Posterior cingulate gyrus (tissue), 11 donors: ENCODE data around the gene C11orf87.

Source experiments
- DNase-seq, 10 donors: peaks; one replicate each; pipeline versions ENCODE4 v3.0.0 to v3.0.0-alpha.2; 2020 to 2021; ENCODE audit warnings: mixed read lengths in 3 of 10
- intact Hi-C: fragments of 100-400 bp; cut with DNase I; formaldehyde crosslinking; loops from one replicate; pipeline ENCODE4 v1.15.1; 2023

The C11orf87 gene

DNA sequence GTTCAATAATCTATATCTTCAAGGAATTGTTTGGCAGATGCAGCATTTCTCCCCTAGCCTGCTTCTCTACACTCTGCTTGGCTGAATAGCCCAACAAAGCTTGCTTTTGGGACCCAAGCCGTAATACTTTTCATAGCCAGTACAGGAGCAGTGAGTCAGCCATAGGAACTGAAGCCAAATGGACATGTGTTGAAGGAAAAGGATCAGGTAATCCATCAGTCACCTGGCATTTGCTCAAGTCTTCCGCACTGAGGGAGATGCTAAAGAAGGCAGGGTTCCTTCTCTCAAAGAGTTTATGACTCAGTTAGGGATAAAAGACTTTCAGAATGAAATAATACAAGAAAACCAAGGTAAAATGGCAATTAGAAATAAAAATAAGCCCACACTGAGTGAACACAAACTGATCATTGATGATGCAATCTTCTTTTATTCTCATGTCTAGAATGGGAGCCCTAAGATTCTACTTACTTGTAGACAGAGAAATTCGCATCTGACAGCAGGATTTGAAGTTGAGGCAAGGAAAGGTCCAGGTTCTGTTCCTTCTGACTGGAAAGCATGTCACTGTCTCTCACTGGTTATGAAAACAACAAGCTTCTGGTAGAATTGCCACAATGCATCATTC, 13.2 kb downstream of the C11orf87 start:
- DNase-seq = peak in 1 of 10 donors; percentile 10
- intact Hi-C loops = no loop called here

DNA sequence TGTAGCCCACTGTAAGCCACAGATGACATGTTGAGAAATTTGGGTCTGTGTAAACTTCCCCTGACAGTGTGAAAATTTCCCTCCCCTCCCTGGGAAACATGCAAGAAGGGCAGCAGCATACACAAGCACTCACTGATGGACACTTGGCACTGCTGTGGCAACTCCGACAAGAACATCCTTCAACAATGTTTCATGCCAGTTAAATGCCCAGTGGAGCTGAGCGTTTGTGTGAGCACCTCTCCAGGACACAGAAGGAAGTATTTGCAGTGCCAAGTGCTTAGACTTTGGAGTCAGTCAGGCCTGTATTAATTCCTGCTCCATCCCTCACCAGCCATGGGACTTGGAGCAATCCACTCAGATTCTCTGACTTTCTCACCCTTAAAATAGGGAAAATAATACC, 17.7 kb downstream of the C11orf87 start:
- intact Hi-C loops = no loop called here
- DNase-seq = no peak

DNA sequence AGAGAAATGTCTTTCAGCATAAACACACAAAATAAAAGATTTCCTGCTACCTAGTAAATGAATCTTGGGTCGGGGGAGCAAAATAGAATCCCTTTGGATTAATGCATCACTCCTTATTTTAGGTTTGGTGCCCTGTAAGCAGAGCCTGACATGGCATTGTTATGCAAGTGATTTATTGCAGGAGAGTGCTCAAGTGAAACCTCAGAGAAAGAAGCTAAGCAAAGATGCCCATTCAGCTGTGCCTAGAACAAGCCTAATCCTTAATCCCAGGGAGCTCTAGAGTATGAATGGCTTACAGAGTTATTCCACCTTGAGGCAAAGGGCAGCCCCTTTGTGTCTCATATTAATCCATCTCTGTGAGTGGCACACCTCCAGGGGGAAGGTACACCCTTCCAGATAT, 21.1 kb downstream of the C11orf87 start:
- intact Hi-C loops = no loop called here
- no peak for DNase-seq

DNA sequence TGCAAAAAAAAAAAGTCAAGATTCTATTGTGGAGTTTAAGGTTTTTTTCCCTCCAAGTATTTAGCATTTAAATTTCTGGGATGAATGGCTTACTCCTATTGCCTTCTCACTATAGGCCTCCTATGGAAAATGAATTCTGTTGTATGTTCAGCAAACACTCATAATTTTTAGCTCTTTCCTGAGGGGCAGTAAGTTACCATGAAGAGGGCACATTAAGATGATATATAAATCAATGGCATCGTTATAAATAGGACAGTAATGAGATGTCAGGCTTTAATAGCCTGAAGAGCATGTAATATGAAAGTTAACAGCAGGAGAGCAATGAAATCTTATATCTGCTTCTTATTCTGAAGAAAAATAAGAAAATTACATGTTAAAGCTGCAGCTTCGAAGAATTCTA, 32.9 kb downstream of the C11orf87 start:
- no peak for DNase-seq
- intact Hi-C loops = no loop called here
